OCI-LY3 (cell line): ENCODE results near the gene FBXO24.
"Not testable (repeated sequence)": the region's sequence is repeated elsewhere in the genome, so short reads cannot be mapped to it uniquely, and the experiment has no call there.

ENCODE experiments used
- H2AFZ ChIP-seq: fragments of 200-600, 300-600 bp; shearing (Covaris generic); 2 replicates; pipeline ENCODE4 v1.6.0; 2014; ENCODE audit warnings: antibody characterized with exemption, low read depth, low read length
- H3K27ac ChIP-seq: fragments of 200-600, 300-600 bp; sonication (generic); 2 replicates; pipeline ENCODE4 v1.5.1; 2014; ENCODE audit warnings: mild to moderate bottlenecking, low read length, moderate library complexity, mixed read lengths
- H3K27me3 ChIP-seq: fragments of 200-600, 300-600 bp; sonication (generic); 2 replicates; pipeline ENCODE4 v1.6.1; 2014; ENCODE audit warnings: low read depth, low read length, mixed read lengths
- H3K36me3 ChIP-seq: fragments of 200-600, 300-600 bp; sonication (generic); replicated peaks from 2 replicates; pipeline ENCODE3; 2014; ENCODE audit warnings: low read depth, low read length, mixed read lengths
- H3K4me1 ChIP-seq: fragments of 300-600, 200-600 bp; sonication (generic); 2 replicates; pipeline ENCODE4 v1.6.1; 2014; ENCODE audit warnings: low read length, mixed read lengths
- H3K4me2 ChIP-seq: fragments of 200-600, 300-600 bp; sonication (generic); 2 replicates; pipeline ENCODE4 v1.6.1; 2014; ENCODE audit warnings: low read length, mixed read lengths
- H3K4me3 ChIP-seq: fragments of 300-600, 200-600 bp; sonication (generic); 2 replicates; pipeline ENCODE4 v1.5.1; 2014; ENCODE audit warnings: antibody characterized with exemption, mild to moderate bottlenecking, low read length, moderate library complexity
- H3K79me2 ChIP-seq: fragments of 300-600, 200-600 bp; shearing (Covaris generic); 2 replicates; pipeline ENCODE4 v1.6.1; 2014; ENCODE audit warnings: mild to moderate bottlenecking, low read length, mixed read lengths
- H3K9ac ChIP-seq: fragments of 300-600, 200-600 bp; shearing (Covaris generic); 2 replicates; pipeline ENCODE4 v1.6.0; 2014; ENCODE audit warnings: mild to moderate bottlenecking, low read length, moderate library complexity
- H3K9me3 ChIP-seq: fragments of 200-600, 300-600 bp; shearing (Covaris generic); 2 replicates; pipeline ENCODE4 v1.6.1; 2014; ENCODE audit warnings: low read length, mixed read lengths; ENCODE audit not compliant: insufficient read depth
- H4K20me1 ChIP-seq: fragments of 200-600, 300-600 bp; sonication (generic); 2 replicates; pipeline ENCODE4 v1.6.1; 2016; ENCODE audit warnings: low read length, mixed read lengths; ENCODE audit not compliant: insufficient read depth
- CTCF ChIP-seq: fragments of 200-600, 300-600 bp; sonication (generic); IDR thresholded peaks from 2 replicates; pipeline ENCODE4 v1.5.1; 2014; ENCODE audit warnings: antibody characterized with exemption, low read length, low read depth
- EZH2phosphoT487 ChIP-seq: fragments of 200-600 bp; shearing (Covaris generic); IDR thresholded peaks from 2 replicates; pipeline ENCODE4 v1.6.1; 2018; ENCODE audit warnings: antibody characterized with exemption, mixed run types, low read depth

Gene FBXO24

GRCh38 chr7:100561491-100562194, 24.5 kb upstream of the FBXO24 start:
- Histone ChIP-seq H3K4me1 (peaks cover 4% of the 10 kb centered on the region; the same call in 1 of the 2 replicates), H3K27ac (no peak overlapping the region), H2AFZ (no peak overlapping the region), H3K27me3 (no peaks in the 10 kb centered on the region), H3K9me3 (no peaks in the 10 kb centered on the region), H3K4me3 (no peak overlapping the region), H4K20me1 (no peaks in the 10 kb centered on the region), H3K79me2 (no peaks in the 10 kb centered on the region), H3K4me2 (no peak overlapping the region), H3K9ac (no peak overlapping the region), H3K36me3 (peaks cover 9% of the 10 kb centered on the region)
- TF ChIP-seq EZH2phosphoT487 (no peak), CTCF (no peak)

GRCh38 chr7:100562195-100563099, 23.7 kb upstream of the FBXO24 start:
- Histone ChIP-seq H2AFZ (no peak overlapping the region), H3K27ac (no peak overlapping the region), H3K9me3 (no peaks in the 10 kb centered on the region), H3K4me1 (peaks cover 4% of the 10 kb centered on the region; the same call in 1 of the 2 replicates), H3K4me3 (no peak overlapping the region), H3K27me3 (no peaks in the 10 kb centered on the region), H3K79me2 (no peaks in the 10 kb centered on the region), H3K4me2 (no peak overlapping the region), H3K36me3 (peaks cover 6% of the 10 kb centered on the region), H4K20me1 (no peaks in the 10 kb centered on the region), H3K9ac (no peak overlapping the region)
- TF ChIP-seq EZH2phosphoT487 (no peak), CTCF (no peak)

- no peaks in the 10 kb centered on the region for H4K20me1 ChIP-seq
- H3K27me3 ChIP-seq = no peaks in the 10 kb centered on the region
- H3K9me3 ChIP-seq = no peaks in the 10 kb centered on the region
- no peak overlapping the region for H2AFZ ChIP-seq
- TF ChIP-seq CTCF = no peak
- TF ChIP-seq EZH2phosphoT487 = no peak
- H3K4me3 ChIP-seq = no peak overlapping the region
- no peak overlapping the region for H3K9ac ChIP-seq
- no peaks in the 10 kb centered on the region for H3K79me2 ChIP-seq
- H3K4me1 ChIP-seq = peaks cover 4% of the 10 kb centered on the region; the same call in 1 of the 2 replicates
- peaks cover 6% of the 10 kb centered on the region for H3K36me3 ChIP-seq
- no peak overlapping the region for H3K27ac ChIP-seq
- H3K4me2 ChIP-seq = no peak overlapping the region
Observed at GRCh38 chr7:100563100-100563564, 23.0 kb upstream of the FBXO24 start.

- peaks cover 4% of the 10 kb centered on the region; the same call in 1 of the 2 replicates for H3K4me1 ChIP-seq
- no peak overlapping the region for H3K9ac ChIP-seq
- H3K4me3 ChIP-seq = no peak overlapping the region
- no peaks in the 10 kb centered on the region for H4K20me1 ChIP-seq
- peaks cover 6% of the 10 kb centered on the region for H3K36me3 ChIP-seq
- H2AFZ ChIP-seq = no peak overlapping the region
- no peaks in the 10 kb centered on the region for H3K79me2 ChIP-seq
- H3K9me3 ChIP-seq = no peaks in the 10 kb centered on the region
- H3K27ac ChIP-seq = no peak overlapping the region
- no peaks in the 10 kb centered on the region for H3K27me3 ChIP-seq
- H3K4me2 ChIP-seq = no peak overlapping the region
- TF ChIP-seq CTCF (peak; percentile 78), EZH2phosphoT487 (no peak)
Observed at GRCh38 chr7:100563809-100564400, 22.2 kb upstream of the FBXO24 start.

GRCh38 chr7:100564405-100564804, 21.7 kb upstream of the FBXO24 start:
- H3K4me3 ChIP-seq, H3K36me3 ChIP-seq, H2AFZ ChIP-seq, H3K4me2 ChIP-seq, H3K27me3 ChIP-seq, H3K4me1 ChIP-seq, H3K27ac ChIP-seq, H4K20me1 ChIP-seq, H3K9ac ChIP-seq, H3K9me3 ChIP-seq, H3K79me2 ChIP-seq: not testable (repeated sequence)
